ENCODE results near the gene CARD9.

Gene CARD9

GRCh38 chr9:136346157-136346481, 27.4 kb downstream of the CARD9 start:
- DNase-seq: no peak

GRCh38 chr9:136345281-136346156, 27.9 kb downstream of the CARD9 start:
- no peak for DNase-seq

- no peak for DNase-seq
Observed at GRCh38 chr9:136344544-136345280, 28.8 kb downstream of the CARD9 start.

DNA sequence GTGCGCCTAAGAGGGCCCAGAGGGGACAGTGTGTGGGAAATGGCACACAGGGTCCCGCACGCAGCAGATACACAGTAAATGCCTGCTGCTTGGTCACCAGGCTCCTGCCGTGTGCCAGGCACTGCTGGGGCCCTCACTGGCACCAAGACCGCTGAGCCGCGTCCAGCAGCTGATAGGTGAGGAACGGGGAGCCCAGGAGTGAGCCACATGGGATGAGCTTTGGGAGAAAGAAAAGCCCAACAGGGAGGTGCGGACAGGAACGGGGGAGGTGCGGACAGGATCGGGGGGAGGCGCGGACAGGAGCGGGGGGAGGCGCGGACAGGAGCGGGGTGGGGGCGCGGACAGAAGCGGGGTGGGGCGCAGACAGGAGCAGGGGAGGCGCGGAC, 29.6 kb downstream of the CARD9 start:
- no peak for DNase-seq

DNA sequence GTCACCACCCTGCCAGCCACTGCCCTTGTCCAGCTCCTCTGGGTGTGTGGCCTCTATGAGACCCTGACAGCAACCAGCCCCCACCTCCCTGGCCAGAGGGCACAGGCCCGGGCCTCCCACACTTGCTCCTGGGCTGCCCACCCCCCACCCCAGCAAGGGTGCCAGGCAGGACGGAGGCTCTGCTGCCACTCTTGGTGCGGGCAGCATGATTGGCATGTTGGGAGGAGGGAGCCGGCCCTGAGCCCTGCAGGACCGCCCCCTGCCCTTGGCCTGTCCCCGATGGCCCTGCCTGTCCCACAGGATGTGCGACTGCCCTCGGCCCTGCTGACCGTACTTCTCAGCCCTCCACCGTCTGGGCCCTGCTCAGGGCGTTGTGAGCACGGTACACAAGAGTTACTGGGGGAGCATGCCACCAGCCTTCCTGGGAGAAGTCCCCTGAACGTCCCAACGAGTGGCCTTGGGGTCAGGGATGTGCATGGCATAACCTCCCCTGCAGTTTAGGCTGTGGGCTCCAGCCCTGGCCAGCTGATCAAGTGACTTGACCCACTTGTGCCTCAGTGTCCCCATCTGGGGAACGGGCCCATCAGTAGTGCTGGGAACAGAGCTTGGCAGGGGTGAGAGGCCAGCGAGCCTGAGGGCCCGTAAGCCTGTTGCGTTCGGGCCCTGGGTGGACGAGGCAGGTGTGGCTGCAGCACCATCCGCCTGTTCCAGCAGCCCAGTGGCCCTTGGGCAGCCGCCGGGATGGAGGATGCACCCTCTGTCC, 30.2 kb downstream of the CARD9 start:
- DNase-seq: no peak

DNA sequence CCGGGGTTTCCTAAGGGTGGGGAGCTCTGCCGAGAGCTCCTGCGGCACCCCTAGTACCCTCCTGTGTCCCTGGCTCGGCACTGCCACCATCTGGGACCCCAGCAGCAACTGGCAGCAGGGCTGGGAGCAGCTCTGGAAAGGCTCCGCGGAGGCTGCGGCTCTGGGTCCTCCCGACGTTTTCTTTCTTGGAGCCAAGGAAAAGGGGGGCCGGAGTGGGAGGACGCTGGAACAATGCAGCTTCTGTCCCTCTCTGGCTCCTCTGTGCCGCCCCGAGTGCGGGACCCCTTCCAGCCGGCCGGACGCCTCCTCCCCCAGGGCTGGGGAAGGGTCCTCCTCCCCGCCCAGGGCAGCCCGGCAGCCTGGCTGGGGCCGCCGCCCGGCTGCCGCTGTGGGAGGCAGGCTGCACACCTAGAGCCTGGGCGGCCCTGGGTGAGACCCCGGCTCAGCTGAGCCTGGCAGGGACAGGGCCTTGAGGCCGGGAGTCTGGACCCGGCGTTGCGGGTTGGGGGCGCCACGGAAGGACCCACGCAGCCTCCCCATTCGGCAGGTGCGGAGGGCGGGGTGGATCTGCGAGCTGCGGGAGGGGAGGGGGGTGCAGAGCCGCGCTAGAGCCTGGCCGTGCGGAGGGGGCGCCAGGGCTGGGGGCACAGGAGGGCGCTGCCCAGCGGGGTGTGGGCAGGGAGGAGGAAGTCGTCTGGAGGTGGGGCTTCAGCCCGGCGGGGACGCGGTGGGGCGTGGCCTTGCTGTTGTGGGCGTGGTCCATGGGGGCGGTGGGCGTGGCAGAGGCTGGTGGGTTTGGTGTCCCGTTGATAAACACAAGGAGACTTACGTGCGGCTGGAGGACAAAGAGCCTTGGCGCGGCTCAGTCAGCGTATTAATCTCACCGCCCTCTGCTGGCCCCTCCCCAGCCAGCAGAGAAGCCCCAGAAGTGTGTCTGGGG, 31.0 kb downstream of the CARD9 start:
- DNase-seq: peak; percentile 52

DNA sequence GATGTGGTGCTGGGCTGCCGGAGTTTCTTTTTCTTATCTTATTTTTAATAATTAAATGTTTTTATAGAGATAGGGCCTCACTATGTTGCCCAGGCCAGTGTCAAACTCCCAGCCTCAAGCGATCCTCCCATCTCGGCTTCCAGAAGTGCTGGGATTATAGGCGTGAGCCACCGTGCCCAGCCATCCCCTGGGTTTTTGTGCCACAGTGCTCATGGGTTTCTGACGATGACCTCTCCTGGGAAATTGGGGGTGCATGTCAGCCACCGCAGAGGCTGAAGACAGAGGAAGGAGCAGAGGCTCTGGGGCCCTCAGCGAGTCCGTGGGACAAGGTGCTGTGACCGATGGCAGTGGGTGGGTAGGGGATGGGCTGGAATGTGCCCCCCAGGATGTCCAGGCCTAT, 31.7 kb downstream of the CARD9 start:
- no peak for DNase-seq

- DNase-seq: no peak
Observed at GRCh38 chr9:136341042-136341655, 32.3 kb downstream of the CARD9 start.

DNA sequence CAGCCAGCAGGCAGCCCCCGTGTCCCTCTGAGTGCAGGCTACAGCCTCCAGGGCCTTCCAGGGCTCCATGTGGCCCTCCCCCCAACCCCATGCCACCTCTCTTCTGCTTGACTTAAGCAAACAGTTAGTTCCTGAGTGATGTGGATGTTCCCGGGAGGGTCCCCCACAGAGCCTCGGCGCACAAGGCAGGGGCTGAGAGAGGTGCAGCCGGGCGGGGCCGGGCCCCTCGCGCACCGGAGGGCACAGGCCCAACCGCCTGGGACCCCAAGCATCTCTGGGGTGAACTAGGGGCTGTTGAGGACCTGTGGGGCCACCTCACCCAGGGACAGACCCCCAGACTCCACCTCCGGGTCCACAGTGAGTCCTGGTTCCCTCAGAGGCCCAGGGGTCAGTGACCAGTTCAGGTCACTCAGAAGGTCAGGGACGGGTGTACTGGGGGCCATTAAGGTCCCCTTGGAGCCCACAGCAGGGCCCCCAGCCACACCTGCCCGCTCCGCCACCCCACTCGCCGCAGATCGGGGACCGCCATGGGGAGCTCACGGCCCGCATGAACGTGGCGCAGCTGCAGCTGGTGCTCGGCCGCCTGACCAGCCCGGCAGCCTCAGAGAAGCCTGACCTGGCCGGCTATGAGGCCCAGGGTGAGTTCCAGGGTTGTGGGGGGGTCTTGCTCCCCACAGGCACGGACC, 33.0 kb downstream of the CARD9 start:
- DNase-seq: no peak

- DNase-seq: no peak
Observed at GRCh38 chr9:136339958-136340310, 33.5 kb downstream of the CARD9 start.

GRCh38 chr9:136339173-136339957, 34.1 kb downstream of the CARD9 start:
- peak; percentile 52 for DNase-seq

DNA sequence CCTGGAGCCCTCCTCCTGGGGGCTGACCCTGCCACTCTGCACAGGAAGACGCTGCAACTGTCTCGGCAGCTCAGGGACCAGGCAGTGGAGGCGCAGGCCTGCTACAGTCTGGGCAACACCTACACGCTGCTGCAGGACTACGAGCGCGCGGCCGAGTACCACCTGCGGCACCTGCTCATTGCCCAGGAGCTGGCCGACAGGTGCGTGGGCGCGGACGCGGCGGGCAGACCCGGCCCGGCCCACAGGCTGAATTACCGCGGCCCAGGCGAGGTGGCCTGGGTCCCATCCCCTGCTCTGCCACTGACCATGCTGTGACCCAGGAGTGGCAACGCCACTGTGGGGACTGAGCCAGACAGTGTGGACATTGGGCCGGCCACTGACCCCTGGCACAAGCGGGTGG, 35.0 kb downstream of the CARD9 start:
- no peak for DNase-seq

- DNase-seq: no peak
Observed at GRCh38 chr9:136337416-136338395, 35.8 kb downstream of the CARD9 start.

DNA sequence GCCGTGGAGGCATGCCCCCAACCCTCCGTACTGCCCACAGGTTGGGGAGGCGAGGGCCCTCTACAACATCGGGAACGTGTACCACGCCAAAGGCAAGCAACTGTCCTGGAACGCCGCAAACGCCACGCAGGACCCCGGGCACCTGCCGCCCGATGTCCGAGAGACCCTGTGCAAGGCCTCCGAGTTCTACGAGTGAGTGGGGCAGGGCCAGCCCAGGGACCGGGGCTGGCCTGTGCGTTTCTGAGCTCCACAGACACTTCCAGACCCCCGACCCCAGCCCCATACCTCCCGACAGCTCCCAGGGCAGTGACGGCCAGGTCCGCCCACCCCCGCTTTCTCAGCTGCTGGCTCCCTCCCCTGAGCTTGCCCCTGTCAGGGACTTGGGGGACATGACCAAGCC, 36.6 kb downstream of the CARD9 start:
- DNase-seq: no peak

GRCh38 chr9:136336156-136336870, 37.2 kb downstream of the CARD9 start:
- no peak for DNase-seq

- no peak for DNase-seq
Observed at GRCh38 chr9:136335296-136336155, 37.9 kb downstream of the CARD9 start.

DNA sequence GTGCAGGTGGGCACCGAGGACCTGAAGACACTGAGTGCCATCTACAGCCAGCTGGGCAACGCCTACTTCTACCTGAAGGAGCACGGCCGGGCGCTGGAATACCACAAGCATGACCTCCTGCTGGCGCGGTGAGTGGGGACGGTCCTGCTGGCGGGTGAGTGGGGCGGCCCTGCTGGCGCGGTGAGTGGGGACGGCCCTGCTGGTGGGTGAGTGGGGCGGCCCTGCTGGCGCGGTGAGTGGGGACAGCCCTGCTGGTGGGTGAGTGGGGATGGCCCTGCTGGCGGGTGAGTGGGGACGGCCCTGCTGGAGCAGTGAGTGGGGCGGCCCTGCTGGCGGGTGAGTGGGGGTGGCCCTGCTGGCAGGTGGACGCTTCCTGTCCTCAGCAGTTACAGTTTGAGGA, 38.9 kb downstream of the CARD9 start:
- no peak for DNase-seq

DNA sequence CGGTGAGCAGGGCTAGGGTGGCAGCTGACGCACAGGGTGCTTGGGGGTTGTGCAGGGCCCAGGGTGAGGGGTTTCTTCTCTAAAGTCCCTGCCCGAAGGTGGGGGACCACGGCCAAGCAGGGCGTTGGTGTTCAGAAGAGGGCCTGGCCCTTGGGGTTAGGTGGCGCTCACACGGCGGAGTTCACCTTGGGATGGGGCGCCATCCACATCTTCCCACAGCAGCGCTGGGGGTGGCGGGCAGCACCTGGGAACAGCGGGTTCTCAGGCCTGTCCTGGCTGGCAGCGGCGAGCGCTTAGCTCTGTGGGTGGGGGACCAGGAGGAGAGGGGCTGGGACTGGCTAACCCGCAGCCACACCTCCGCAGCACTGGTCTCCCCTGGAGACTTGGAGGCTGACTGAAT, 40.0 kb downstream of the CARD9 start:
- no peak for DNase-seq
